Mucosa of descending colon (tissue), 3 donors: ENCODE results near the gene PMM1. TPM values are rescaled to one million over a fixed set of nuclear protein-coding genes. Genes with fewer than 3 reads are reported as not detected.
A peak's percentile ranks its signal among the peaks of the same experiment; 100 is the strongest.
"Not testable (repeated sequence)": the region's sequence is repeated elsewhere in the genome, so short reads cannot be mapped to it uniquely, and the experiment has no call there.

Experiments used
- ATAC-seq: fragments of 200-7000 bp; cut with Tn5 transposase; one replicate; pipeline ENCODE4 v1.9.1; 2020; ENCODE audit warnings: mild to moderate bottlenecking, moderate library complexity
- DNase-seq, 3 donors: peaks; one replicate each; pipeline ENCODE4 v3.0.0-alpha.2; 2020
- H3K36me3 ChIP-seq: fragments of 200-600 bp; one replicate; pipeline ENCODE4 v1.8.0; 2021; ENCODE audit warnings: low read depth, mild to moderate bottlenecking
- H3K4me1 ChIP-seq: fragments of 200-600 bp; one replicate; pipeline ENCODE4 v1.8.0; 2021; ENCODE audit warnings: low read depth, mild to moderate bottlenecking
- H3K4me3 ChIP-seq: fragments of 200-600 bp; one replicate; pipeline ENCODE4 v1.8.0; 2021; ENCODE audit warnings: mild to moderate bottlenecking
- H3K9me3 ChIP-seq: fragments of 200-600 bp; one replicate; pipeline ENCODE4 v1.8.0; 2021; ENCODE audit warnings: mild to moderate bottlenecking
- CTCF ChIP-seq: fragments of 200-600 bp; IDR thresholded peaks from one replicate; pipeline ENCODE4 v1.8.0; 2022; ENCODE audit warnings: antibody characterized with exemption, mild to moderate bottlenecking
- intact Hi-C, 2 donors: fragments of 100-400 bp; cut with DNase I in 1 of 2; cut with micrococcal nuclease in 1 of 2; formaldehyde crosslinking; loops; one replicate each; pipeline versions ENCODE4 v1.11.0 to v1.11.1; 2022; cut with DNase I, micrococcal nuclease
- total RNA-seq, 3 donors: library from RNA; stranded (reverse); fragmentation: NEBNext Ultra II Directional in 2 of 3; extraction: Animal tissue kit (Norgen Biotek cat#: 25700) in 2 of 3; gene quantifications; one replicate each; pipeline versions ENCODE4 v1.2.1 to v1.2.4, GENCODE V29; 2021 to 2023
- donor health status: DM: no; HTN: no; CAD: no; lungs with moderate emphysema.
- donor health status: DM: no; HTN: no; CAD: no.
- donor health status: DM: no; HTN: yes; CAD: no.

Gene PMM1
- total RNA-seq, 3 donors from 2014 or later = 40.7 to 69.4 (median 51.7) TPM

- ATAC-seq (no peak), DNase-seq (no peak)
- no peaks in the 10 kb centered on the region for H3K4me1 ChIP-seq
- H3K9me3 ChIP-seq = no peaks in the 10 kb centered on the region
- intact Hi-C loops = loop anchor here in 1 of 2 donors (10.0 kb wide), 1 partner anchor 54 kb away; the partner anchor contains the start of gene POLR3H
- no peak overlapping the region for H3K4me3 ChIP-seq
- peaks cover 4% of the 10 kb centered on the region for H3K36me3 ChIP-seq
- no peak for TF ChIP-seq CTCF
These were observed 9.4 kb upstream of the PMM1 start for GRCh38 chr22:41598891-41599635.

- ATAC-seq (no peak), DNase-seq (no peak)
- H3K9me3 ChIP-seq = no peaks in the 10 kb centered on the region
- TF ChIP-seq CTCF = no peak
- intact Hi-C loops = loop anchor here in 1 of 2 donors (10.0 kb wide), 1 partner anchor 53 kb away; the partner anchor contains the start of gene POLR3H
- H3K4me1 ChIP-seq = no peaks in the 10 kb centered on the region
- H3K36me3 ChIP-seq = peaks cover 4% of the 10 kb centered on the region
- H3K4me3 ChIP-seq = no peak overlapping the region
These were observed 8.4 kb upstream of the PMM1 start for GRCh38 chr22:41598081-41598480.

- H3K4me1 ChIP-seq = no peaks in the 10 kb centered on the region
- no peak overlapping the region for H3K4me3 ChIP-seq
- H3K36me3 ChIP-seq = peaks cover 4% of the 10 kb centered on the region
- no peak for TF ChIP-seq CTCF
- intact Hi-C loops = loop anchor here in 1 of 2 donors (10.0 kb wide), 1 partner anchor 53 kb away; the partner anchor contains the start of gene POLR3H
- no peaks in the 10 kb centered on the region for H3K9me3 ChIP-seq
- DNase-seq (no peak), ATAC-seq (no peak)
These were observed 8.0 kb upstream of the PMM1 start for GRCh38 chr22:41597635-41597953.

GRCh38 chr22:41596776-41597634 is 7.4 kb upstream of the PMM1 start:
- DNase-seq (peak; percentile 61 to 78 (median 75)), ATAC-seq (peak; percentile 98)
- Histone ChIP-seq H3K36me3 (peaks cover 4% of the 10 kb centered on the region), H3K4me1 (no peaks in the 10 kb centered on the region), H3K9me3 (no peaks in the 10 kb centered on the region), H3K4me3 (no peak overlapping the region)
- TF ChIP-seq CTCF = peak; percentile 49
- intact Hi-C loops = loop anchor here in 1 of 2 donors (10.0 kb wide), 1 partner anchor 52 kb away; the partner anchor contains the start of gene POLR3H

GRCh38 chr22:41595703-41596102 is 6.1 kb upstream of the PMM1 start:
- H3K36me3 ChIP-seq = no peaks in the 10 kb centered on the region
- intact Hi-C loops = loop anchor here in 1 of 2 donors (10.0 kb wide), 1 partner anchor 51 kb away; the partner anchor contains the start of gene POLR3H
- DNase-seq (peak in 1 of 3 donors; percentile 6), ATAC-seq (no peak)
- H3K4me1 ChIP-seq = no peaks in the 10 kb centered on the region
- no peak for TF ChIP-seq CTCF
- H3K4me3 ChIP-seq = no peak overlapping the region
- no peaks in the 10 kb centered on the region for H3K9me3 ChIP-seq

GRCh38 chr22:41593336-41593960 is 3.8 kb upstream of the PMM1 start:
- not testable (repeated sequence) for H3K4me1 ChIP-seq, ATAC-seq, H3K36me3 ChIP-seq, H3K4me3 ChIP-seq, H3K9me3 ChIP-seq
- intact Hi-C loops = loop anchor here in 1 of 2 donors (10.0 kb wide), 1 partner anchor 49 kb away; the partner anchor contains the start of gene POLR3H
- DNase-seq = peak in 2 of 3 donors; percentile 19 to 34
